ENCODE measurements around the gene ID4.

DNA sequence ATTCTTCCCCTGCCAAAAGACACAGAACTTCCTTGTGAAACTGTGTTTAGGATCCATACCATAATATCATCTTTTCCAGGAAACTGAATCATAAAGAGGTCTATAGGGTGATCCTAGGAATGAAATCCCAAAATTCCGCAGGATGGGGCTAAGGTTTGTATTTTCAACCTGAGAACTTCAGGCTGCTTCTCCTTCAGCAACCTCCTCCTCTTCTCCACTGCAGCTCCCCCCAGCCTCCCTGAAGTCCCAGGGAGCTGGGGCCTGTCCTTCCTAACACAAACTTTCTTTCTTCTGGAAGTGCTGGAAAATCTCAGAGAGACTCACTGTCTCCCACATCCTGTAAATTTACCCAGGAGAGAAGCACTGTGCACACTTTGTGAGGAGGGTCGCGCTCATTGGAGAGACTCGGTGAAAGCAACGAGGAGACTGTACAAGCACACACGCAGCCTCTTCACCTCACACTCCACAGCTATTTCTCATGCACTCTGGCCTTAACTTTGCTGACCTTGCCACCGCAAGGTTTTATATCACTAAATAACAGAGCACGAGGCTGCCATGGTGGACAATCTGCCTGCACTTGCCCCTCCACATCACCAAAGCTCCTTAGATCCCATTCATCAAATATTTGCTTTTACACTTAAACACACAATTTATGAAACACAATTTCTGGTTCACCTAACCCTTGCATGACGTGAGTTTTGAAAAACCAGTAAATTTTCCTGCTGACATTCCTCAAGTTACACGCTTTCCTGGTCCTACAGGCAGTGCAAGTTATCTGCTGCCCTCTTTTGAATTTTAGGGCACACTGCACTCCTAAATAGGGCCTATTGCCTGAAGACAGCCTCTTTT, 14.3 kb downstream of the ID4 start:
- no peak for TF ChIP-seq EZH2 (IDR thresholded peaks at IDR 0.05; ENCODE audit: borderline replicate concordance, low read length)
- TF ChIP-seq, protein P1, sequence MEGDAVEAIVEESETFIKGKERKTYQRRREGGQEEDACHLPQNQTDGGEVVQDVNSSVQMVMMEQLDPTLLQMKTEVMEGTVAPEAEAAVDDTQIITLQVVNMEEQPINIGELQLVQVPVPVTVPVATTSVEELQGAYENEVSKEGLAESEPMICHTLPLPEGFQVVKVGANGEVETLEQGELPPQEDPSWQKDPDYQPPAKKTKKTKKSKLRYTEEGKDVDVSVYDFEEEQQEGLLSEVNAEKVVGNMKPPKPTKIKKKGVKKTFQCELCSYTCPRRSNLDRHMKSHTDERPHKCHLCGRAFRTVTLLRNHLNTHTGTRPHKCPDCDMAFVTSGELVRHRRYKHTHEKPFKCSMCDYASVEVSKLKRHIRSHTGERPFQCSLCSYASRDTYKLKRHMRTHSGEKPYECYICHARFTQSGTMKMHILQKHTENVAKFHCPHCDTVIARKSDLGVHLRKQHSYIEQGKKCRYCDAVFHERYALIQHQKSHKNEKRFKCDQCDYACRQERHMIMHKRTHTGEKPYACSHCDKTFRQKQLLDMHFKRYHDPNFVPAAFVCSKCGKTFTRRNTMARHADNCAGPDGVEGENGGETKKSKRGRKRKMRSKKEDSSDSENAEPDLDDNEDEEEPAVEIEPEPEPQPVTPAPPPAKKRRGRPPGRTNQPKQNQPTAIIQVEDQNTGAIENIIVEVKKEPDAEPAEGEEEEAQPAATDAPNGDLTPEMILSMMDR (conservative IDR thresholded peaks at IDR 0.05 in 1 of 2, IDR thresholded peaks at IDR 0.05 in 1 of 2; ENCODE audit: extremely low read depth in 1 of 2, insufficient read depth in 1 of 2, low read depth in 1 of 2, low read length in 2 of 2): peak; percentile 88 to 89

Measured in mammary epithelial cell (primary cell).